Astrocyte (in vitro differentiated cells and primary cell): ENCODE data around the gene CDKN2B-AS1.
A peak's percentile ranks its signal among the peaks of the same experiment; 100 is the strongest.

Source experiments
- EZH2 ChIP-seq: IDR thresholded peaks from 2 replicates; pipeline ENCODE4 v1.6.1; 2012; ENCODE audit warnings: mild to moderate bottlenecking, low read length, inconsistent platforms; ENCODE audit not compliant: insufficient read depth
- TF ChIP-seq, protein P1 (sequence below): IDR thresholded peaks from 2 replicates; pipeline ENCODE4 v1.5.1; 2011; ENCODE audit warnings: low read depth, mild to moderate bottlenecking, inconsistent platforms, low read length, moderate library complexity; ENCODE audit not compliant: insufficient read depth

DNA sequence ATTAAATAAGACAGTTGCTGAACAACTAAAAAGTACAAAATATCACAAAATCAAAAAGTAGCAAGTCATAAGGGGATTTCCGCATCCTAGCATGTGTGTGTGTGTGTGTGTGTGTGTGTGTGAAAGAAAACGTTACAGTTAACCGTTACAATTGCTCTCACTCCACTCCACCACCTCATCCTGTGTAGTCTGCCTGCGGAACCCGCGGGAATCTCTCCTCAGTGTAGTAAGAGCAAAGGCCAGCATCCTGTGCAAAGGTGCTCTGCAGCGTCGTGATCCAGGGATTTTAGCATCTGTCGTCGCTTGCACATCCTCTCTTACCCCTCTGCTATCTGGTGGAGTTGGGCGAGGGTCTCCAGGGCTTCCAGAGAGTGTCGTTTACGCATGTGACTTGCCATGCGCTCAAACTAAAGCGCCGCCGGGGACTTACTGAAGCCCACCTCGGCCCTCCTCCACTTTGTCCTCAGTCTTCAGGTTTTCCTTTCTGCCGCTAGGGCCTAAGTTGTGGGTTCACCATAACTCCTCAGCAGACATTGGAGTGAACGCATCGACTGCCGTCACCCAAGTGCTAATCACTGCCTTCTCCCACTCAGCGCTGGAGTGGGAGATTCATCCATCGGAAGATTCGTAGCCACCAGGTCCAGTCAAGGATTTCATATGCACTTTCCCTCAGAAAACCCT lies 10.6 kb downstream of the CDKN2B-AS1 start:
- TF ChIP-seq, protein P1, sequence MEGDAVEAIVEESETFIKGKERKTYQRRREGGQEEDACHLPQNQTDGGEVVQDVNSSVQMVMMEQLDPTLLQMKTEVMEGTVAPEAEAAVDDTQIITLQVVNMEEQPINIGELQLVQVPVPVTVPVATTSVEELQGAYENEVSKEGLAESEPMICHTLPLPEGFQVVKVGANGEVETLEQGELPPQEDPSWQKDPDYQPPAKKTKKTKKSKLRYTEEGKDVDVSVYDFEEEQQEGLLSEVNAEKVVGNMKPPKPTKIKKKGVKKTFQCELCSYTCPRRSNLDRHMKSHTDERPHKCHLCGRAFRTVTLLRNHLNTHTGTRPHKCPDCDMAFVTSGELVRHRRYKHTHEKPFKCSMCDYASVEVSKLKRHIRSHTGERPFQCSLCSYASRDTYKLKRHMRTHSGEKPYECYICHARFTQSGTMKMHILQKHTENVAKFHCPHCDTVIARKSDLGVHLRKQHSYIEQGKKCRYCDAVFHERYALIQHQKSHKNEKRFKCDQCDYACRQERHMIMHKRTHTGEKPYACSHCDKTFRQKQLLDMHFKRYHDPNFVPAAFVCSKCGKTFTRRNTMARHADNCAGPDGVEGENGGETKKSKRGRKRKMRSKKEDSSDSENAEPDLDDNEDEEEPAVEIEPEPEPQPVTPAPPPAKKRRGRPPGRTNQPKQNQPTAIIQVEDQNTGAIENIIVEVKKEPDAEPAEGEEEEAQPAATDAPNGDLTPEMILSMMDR = peak; percentile 27
- TF ChIP-seq EZH2 = no peak
